CD4-positive, alpha-beta memory T cell (primary cell): ENCODE measurements around the gene BLOC1S2. TPM values are rescaled to one million over a fixed set of nuclear protein-coding genes. Genes with fewer than 3 reads are reported as not detected.
"Not testable (repeated sequence)": the region's sequence is repeated elsewhere in the genome, so short reads cannot be mapped to it uniquely, and the experiment has no call there.

Experiments used
- CTCF ChIA-PET: fragments of 350-600 bp; sonication (Branson Sonifier 250); formaldehyde crosslinking; loops from one replicate; lab custom pipeline; 2021; ENCODE audit warnings: inconsistent platforms; ENCODE audit not compliant: partially characterized antibody; lab: Charles Lee
- POLR2A ChIA-PET: fragments of 350-600 bp; sonication (Branson Sonifier 250); formaldehyde crosslinking; loops from one replicate; lab custom pipeline; 2021; ENCODE audit not compliant: partially characterized antibody; lab: Charles Lee
- DNase-seq, 5 donors: peaks; one replicate each; pipeline versions ENCODE4 v3.0.0 to v3.0.0-alpha.2; 2020 to 2022; ENCODE audit warnings: mixed read lengths in 1 of 5
- H3K27ac ChIP-seq: one replicate; pipeline ENCODE4 v1.7.0; 2013; ENCODE audit warnings: low read depth, low read length
- H3K27me3 ChIP-seq: 2 replicates; pipeline ENCODE4 v1.7.0; 2013; ENCODE audit warnings: mild to moderate bottlenecking, low read length, moderate library complexity; ENCODE audit not compliant: insufficient read depth
- H3K36me3 ChIP-seq: 2 replicates; pipeline ENCODE4 v1.7.0; 2013; ENCODE audit warnings: mild to moderate bottlenecking, low read length, moderate library complexity; ENCODE audit not compliant: insufficient read depth
- H3K4me1 ChIP-seq: 2 replicates; pipeline ENCODE4 v1.7.0; 2013; ENCODE audit warnings: mild to moderate bottlenecking, low read length, moderate library complexity; ENCODE audit not compliant: insufficient read depth
- H3K4me3 ChIP-seq, 2 donors: one replicate each; pipeline ENCODE4 v1.7.0; 2013; ENCODE audit warnings: low read length in 2 of 2, mild to moderate bottlenecking in 1 of 2
- H3K9me3 ChIP-seq, 2 donors: one replicate each; pipeline ENCODE4 v1.7.0; 2013; ENCODE audit warnings: low read length in 2 of 2, control low read depth in 1 of 2; ENCODE audit not compliant: control insufficient read depth in 1 of 2
- H3K27ac Mint-ChIP-seq, 7 donors: one replicate each; pipeline ENCODE4 v1.8.0; 2020 to 2021; ENCODE audit warnings: mixed read lengths in 7 of 7, mild to moderate bottlenecking in 6 of 7, inconsistent platforms in 3 of 7, moderate library complexity in 3 of 7
- H3K27me3 Mint-ChIP-seq, 2 donors: one replicate each; pipeline ENCODE4 v1.8.0; 2020 to 2021; ENCODE audit warnings: mixed read lengths in 2 of 2
- H3K36me3 Mint-ChIP-seq, 2 donors: one replicate each; pipeline ENCODE4 v1.8.0; 2020 to 2021; ENCODE audit warnings: mixed read lengths in 2 of 2, inconsistent platforms in 1 of 2, mild to moderate bottlenecking in 1 of 2
- H3K4me1 Mint-ChIP-seq, 4 donors: one replicate each; pipeline ENCODE4 v1.8.0; 2020 to 2021; ENCODE audit warnings: mixed read lengths in 4 of 4, mild to moderate bottlenecking in 1 of 4
- H3K4me3 Mint-ChIP-seq, 8 donors: one replicate each; pipeline ENCODE4 v1.8.0; 2020 to 2021; ENCODE audit warnings: mixed read lengths in 8 of 8, mild to moderate bottlenecking in 7 of 8, moderate library complexity in 6 of 8, inconsistent platforms in 3 of 8
- H3K9me3 Mint-ChIP-seq, 8 donors: one replicate each; pipeline ENCODE4 v1.8.0; 2020 to 2021; ENCODE audit warnings: mixed read lengths in 8 of 8, mild to moderate bottlenecking in 5 of 8, inconsistent platforms in 3 of 8, moderate library complexity in 1 of 8
- intact Hi-C: fragments of 100-400 bp; cut with micrococcal nuclease; formaldehyde crosslinking; loops from one replicate; pipeline ENCODE4 v1.15.1; 2023
- polyA plus RNA-seq, 2 donors: library from polyadenylated mRNA; unstranded; fragments of 300-500 nt; fragmentation: Illumina TruSeq; gene quantifications; one replicate each; pipeline ENCODE4 v1.2.3, GENCODE V29; 2021
- total RNA-seq, 2 experiments: library from RNA; stranded (reverse); gene quantifications; one replicate each; pipeline ENCODE4 v1.2.3, GENCODE V29; 2021

BLOC1S2 gene
- total and polyA plus RNA-seq, 4 experiments from 2014 or later: 32.0 to 77.8 (median 52.6) TPM

- no peaks in the 10 kb centered on the region for H3K4me1 ChIP-seq
- Mint-ChIP-seq H3K4me1 (peaks cover 0 to 2% (median 0%) of the 10 kb centered on the region in 4 donors), H3K9me3 (no peaks in the 10 kb centered on the region), H3K4me3 (no peak overlapping the region), H3K27me3 (peaks cover 39 to 50% of the 10 kb centered on the region in 2 donors), H3K36me3 (no peaks in the 10 kb centered on the region), H3K27ac (no peak overlapping the region)
- H3K4me3 ChIP-seq: no peak overlapping the region
- no peak for DNase-seq
- H3K9me3 ChIP-seq: no peaks in the 10 kb centered on the region
- no peaks in the 10 kb centered on the region for H3K27me3 ChIP-seq
- no peaks in the 10 kb centered on the region for H3K36me3 ChIP-seq
- intact Hi-C loops: no loop called here
- ChIA-PET POLR2A (no interaction called here), CTCF (no interaction called here)
- H3K27ac ChIP-seq: no peak overlapping the region
Observed at GRCh38 chr10:100307684-100308083, 21.2 kb upstream of the BLOC1S2 start.

DNA sequence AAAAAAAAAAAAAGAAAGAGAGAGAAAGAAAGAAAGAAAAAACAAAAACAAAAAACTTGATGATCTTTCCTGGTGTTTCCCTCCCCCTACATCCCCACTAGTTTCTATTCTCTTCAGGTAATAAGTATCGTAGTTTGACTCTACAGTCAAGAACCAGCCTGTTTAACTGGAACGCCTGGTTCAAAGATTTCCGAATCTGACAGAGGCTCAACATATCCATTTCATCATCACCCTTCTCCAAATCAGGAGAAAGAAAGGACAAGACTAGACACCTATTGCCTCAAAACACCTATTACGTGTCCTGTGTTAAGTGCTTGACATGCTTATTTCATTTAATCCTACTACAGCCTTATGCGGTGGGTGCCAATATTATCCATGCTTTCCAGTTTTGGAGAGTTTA lies 20.4 kb upstream of the BLOC1S2 start:
- intact Hi-C loops: no loop called here
- ChIA-PET CTCF (no interaction called here), POLR2A (no interaction called here)
- H3K36me3 Mint-ChIP-seq: no peaks in the 10 kb centered on the region
- peaks cover 0 to 2% (median 0%) of the 10 kb centered on the region in 8 donors for H3K9me3 Mint-ChIP-seq
- Histone ChIP-seq H3K27me3 (no peaks in the 10 kb centered on the region), H3K4me1 (no peaks in the 10 kb centered on the region), H3K4me3 (no peak overlapping the region), H3K36me3 (no peaks in the 10 kb centered on the region), H3K9me3 (no peaks in the 10 kb centered on the region), H3K27ac (no peak overlapping the region)
- DNase-seq: no peak
- H3K4me1 Mint-ChIP-seq: peaks cover 0 to 2% (median 0%) of the 10 kb centered on the region in 4 donors
- no peak overlapping the region for H3K4me3 Mint-ChIP-seq
- H3K27ac Mint-ChIP-seq: no peak overlapping the region
- H3K27me3 Mint-ChIP-seq: peaks cover 37 to 46% of the 10 kb centered on the region in 2 donors

DNA sequence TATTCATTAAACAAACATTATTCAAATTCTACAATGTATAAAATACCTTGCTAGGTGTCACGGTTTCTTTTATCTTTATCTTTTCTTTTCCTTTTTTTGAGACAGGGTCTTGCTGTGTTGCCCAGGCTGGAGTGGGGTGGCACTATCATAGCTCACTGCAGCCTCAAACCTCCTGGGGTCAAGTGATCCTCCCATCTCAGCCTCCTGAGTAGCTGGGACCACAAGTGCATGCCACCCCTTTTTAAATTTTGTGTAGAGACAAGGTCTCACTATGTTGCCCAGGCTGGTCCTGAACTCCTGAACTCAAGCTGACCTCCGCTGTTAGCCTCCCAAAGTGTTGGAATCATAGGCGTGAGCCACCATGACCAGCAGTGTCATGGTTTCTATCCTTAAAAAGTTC lies 17.9 kb upstream of the BLOC1S2 start:
- H3K9me3 ChIP-seq: no peaks in the 10 kb centered on the region
- CTCF ChIA-PET: no interaction called here
- Mint-ChIP-seq H3K4me3 (no peak overlapping the region), H3K27ac (no peak overlapping the region), H3K27me3 (peaks cover 41 to 46% of the 10 kb centered on the region in 2 donors), H3K4me1 (peaks cover 0 to 2% (median 0%) of the 10 kb centered on the region in 4 donors), H3K9me3 (peaks cover 0 to 10% (median 3%) of the 10 kb centered on the region in 8 donors), H3K36me3 (no peaks in the 10 kb centered on the region)
- DNase-seq: no peak
- no peak overlapping the region for H3K27ac ChIP-seq
- H3K4me3 ChIP-seq: no peak overlapping the region
- POLR2A ChIA-PET: no interaction called here
- H3K36me3 ChIP-seq: no peaks in the 10 kb centered on the region
- no peaks in the 10 kb centered on the region for H3K4me1 ChIP-seq
- intact Hi-C loops: no loop called here
- no peaks in the 10 kb centered on the region for H3K27me3 ChIP-seq

DNA sequence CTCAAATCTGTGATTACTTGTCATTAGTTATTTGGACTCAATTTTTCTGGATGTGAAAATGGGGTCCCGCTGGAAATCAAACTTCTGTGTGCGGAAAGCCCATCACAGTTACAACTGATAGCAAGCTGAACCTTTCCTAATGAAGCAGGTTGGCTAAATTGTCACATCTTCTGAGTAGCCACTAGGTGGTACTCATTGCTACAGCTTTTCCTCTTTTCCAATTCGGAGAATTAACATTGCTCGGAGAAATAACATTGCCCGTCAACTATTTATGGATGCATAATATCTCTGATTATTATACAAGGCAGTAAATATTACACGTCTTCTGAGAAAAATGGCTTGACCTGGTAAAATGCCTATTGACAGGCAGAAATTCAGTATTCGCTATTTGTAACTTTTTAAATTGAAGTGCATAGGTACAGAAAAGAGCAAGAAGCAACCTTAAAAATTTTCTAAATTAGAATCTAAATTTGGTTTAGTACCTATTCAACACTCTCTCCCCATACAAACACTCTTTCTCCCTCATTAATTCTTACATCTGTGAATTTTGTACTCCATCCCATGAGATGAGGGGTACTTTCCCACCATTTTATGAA lies 17.3 kb upstream of the BLOC1S2 start:
- no peaks in the 10 kb centered on the region for H3K9me3 ChIP-seq
- peaks cover 43 to 46% of the 10 kb centered on the region in 2 donors for H3K27me3 Mint-ChIP-seq

DNA sequence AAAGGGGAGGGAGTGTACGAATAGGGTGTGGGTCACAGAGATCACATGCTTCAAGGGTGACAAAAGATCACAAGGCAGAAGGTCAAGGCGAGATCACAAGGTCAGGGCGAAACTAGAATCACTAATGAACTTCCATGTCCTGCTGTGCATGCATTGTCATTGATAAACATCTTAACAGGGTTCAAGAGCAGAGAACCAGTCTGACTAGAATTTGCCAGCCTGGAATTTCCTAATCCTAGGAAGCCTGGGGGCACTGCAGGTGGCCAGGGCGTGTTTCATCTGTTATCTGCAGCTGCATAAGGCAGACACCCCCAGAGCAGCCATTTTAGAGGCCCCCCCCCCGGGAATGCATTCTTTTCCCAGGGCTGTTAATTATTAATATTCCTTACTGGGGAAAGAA lies 14.6 kb upstream of the BLOC1S2 start:
- H3K4me3 Mint-ChIP-seq, H3K27ac ChIP-seq, DNase-seq, H3K36me3 Mint-ChIP-seq, H3K9me3 Mint-ChIP-seq, H3K4me1 Mint-ChIP-seq, H3K27ac Mint-ChIP-seq, H3K9me3 ChIP-seq, CTCF ChIA-PET, intact Hi-C loops, H3K36me3 ChIP-seq, POLR2A ChIA-PET, H3K27me3 ChIP-seq, H3K4me1 ChIP-seq, H3K4me3 ChIP-seq: not testable (repeated sequence)
- peaks cover 36 to 45% of the 10 kb centered on the region in 2 donors for H3K27me3 Mint-ChIP-seq

More for the DNA sequence above, 17.3 kb upstream of the BLOC1S2 start:
- Mint-ChIP-seq H3K9me3 (peaks cover 0 to 10% (median 3%) of the 10 kb centered on the region in 8 donors), H3K4me3 (no peak overlapping the region), H3K27ac (no peak overlapping the region), H3K36me3 (no peaks in the 10 kb centered on the region), H3K4me1 (peaks cover 0 to 2% (median 0%) of the 10 kb centered on the region in 4 donors)
- H3K36me3 ChIP-seq: no peaks in the 10 kb centered on the region
- ChIA-PET POLR2A (no interaction called here), CTCF (interaction anchor here (0.9 kb wide), 1 partner anchor 9 kb away, joined by 5 read pairs; no protein-coding TSS in a partner anchor)
- no peak overlapping the region for H3K4me3 ChIP-seq
- no peaks in the 10 kb centered on the region for H3K27me3 ChIP-seq
- no peak for DNase-seq
- H3K4me1 ChIP-seq: no peaks in the 10 kb centered on the region
- no peak overlapping the region for H3K27ac ChIP-seq
- intact Hi-C loops: no loop called here

DNA sequence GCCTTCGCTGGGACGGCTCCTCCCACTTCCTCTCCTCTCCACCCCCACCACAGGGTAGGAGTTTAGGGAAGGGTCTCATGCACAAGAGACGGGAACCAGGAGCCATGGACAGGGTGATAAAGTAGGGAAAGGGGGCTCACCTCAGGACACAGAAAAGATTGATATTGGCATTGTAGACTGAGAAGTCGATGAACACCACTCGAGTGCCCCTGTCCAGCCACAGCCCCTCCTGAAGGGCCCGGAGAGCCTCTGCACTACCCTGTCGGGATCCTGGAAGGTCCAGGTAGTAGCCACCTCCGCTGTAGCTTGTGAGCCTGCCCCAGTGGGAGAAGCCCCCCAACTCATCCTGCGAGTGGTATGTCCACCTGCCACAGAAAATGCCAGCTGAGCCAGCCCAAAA lies 10.8 kb upstream of the BLOC1S2 start:
- H3K9me3 ChIP-seq: no peaks in the 10 kb centered on the region
- CTCF ChIA-PET: interaction anchor here (1.6 kb wide), 1 partner anchor 221 kb away, joined by 4 read pairs; no protein-coding TSS in a partner anchor
- no peaks in the 10 kb centered on the region for H3K36me3 ChIP-seq
- Mint-ChIP-seq H3K36me3 (no peaks in the 10 kb centered on the region), H3K27ac (no peak overlapping the region), H3K4me3 (no peak overlapping the region), H3K4me1 (no peaks in the 10 kb centered on the region), H3K9me3 (peaks cover 0 to 10% (median 3%) of the 10 kb centered on the region in 8 donors), H3K27me3 (peaks cover 30 to 35% of the 10 kb centered on the region in 2 donors)
- no peak for DNase-seq
- no peak overlapping the region for H3K27ac ChIP-seq
- H3K4me1 ChIP-seq: no peaks in the 10 kb centered on the region
- no peaks in the 10 kb centered on the region for H3K27me3 ChIP-seq
- POLR2A ChIA-PET: interaction anchor here (1.0 kb wide), 2 partner anchors 10 to 50 kb away, joined by 3 read pairs; partner anchors contain the start of gene SCD
- H3K4me3 ChIP-seq: no peak overlapping the region
- intact Hi-C loops: no loop called here

GRCh38 chr10:100293066-100293465 lies 6.6 kb upstream of the BLOC1S2 start:
- Histone ChIP-seq H3K27ac (no peak overlapping the region), H3K9me3 (no peaks in the 10 kb centered on the region), H3K36me3 (no peaks in the 10 kb centered on the region), H3K4me3 (no peak overlapping the region), H3K27me3 (no peaks in the 10 kb centered on the region), H3K4me1 (no peaks in the 10 kb centered on the region)
- POLR2A ChIA-PET: no interaction called here
- H3K4me1 Mint-ChIP-seq: no peaks in the 10 kb centered on the region
- H3K27me3 Mint-ChIP-seq: peaks cover 18 to 20% of the 10 kb centered on the region in 2 donors
- H3K4me3 Mint-ChIP-seq: no peak overlapping the region
- no peaks in the 10 kb centered on the region for H3K36me3 Mint-ChIP-seq
- intact Hi-C loops: no loop called here
- CTCF ChIA-PET: no interaction called here
- no peak overlapping the region for H3K27ac Mint-ChIP-seq
- no peak for DNase-seq
- H3K9me3 Mint-ChIP-seq: no peaks in the 10 kb centered on the region
